Fibroblast of peridontal ligament (primary cell): ENCODE results near the gene TMEM141.
"Not testable (repeated sequence)": the region's sequence is repeated elsewhere in the genome, so short reads cannot be mapped to it uniquely, and the experiment has no call there.

Experiments
- DNase-seq: peaks from one replicate; pipeline ENCODE4 v3.0.0-alpha.2; 2010; ENCODE audit errors: extremely low read depth

The TMEM141 gene

DNA sequence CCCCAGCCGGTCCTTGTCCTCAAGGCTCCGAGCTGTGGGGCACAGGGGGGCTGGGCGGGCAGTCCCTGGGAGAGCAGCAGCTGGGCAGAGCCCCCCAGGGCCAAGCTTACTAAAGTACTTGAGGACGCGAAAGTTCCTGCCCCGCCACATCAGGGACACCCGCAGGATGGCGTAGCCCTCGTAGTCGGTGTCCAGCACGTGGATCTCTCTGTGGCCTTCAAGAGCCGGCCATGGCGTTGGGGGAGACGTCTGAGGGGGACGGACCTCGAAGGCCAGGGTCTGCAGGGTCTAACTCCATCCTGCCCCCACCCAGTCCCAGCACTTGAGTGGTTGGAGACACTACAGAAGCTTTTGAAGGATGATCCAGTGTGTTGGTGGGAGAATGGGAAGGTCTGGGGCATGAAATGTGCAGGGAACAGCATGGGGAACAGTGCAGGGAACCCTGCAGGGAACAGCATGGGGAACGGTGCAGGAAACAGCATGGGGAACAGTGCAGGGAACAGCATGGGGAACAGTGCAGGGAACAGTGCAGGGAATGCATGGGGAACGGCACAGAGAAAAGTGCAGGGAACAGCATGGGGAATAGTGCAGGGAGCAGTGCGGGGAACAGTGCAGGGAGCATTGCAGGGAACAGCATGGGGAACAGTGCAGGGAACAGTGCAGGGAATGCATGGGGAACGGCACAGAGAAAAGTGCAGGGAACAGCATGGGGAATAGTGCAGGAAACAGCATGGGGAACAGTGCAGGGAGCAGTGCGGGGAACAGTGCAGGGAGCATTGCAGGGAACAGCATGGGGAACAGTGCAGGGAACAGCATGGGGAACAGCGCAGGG is 35.6 kb upstream of the TMEM141 start:
- not testable (repeated sequence) for DNase-seq

DNA sequence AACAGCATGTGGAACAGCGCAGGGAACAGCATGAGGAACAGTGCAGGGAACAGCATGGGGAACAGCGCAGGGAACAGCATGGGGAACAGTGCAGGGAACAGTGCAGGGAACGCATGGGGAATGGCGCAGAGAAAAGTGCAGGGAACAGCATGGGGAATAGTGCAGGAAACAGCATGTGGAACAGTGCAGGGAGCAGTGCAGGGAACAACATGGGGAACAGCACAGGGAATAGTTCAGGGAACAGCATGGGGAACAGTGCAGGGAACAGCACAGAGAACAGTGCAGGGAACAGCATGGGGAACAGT is 35.1 kb upstream of the TMEM141 start:
- DNase-seq, result no peak

DNA sequence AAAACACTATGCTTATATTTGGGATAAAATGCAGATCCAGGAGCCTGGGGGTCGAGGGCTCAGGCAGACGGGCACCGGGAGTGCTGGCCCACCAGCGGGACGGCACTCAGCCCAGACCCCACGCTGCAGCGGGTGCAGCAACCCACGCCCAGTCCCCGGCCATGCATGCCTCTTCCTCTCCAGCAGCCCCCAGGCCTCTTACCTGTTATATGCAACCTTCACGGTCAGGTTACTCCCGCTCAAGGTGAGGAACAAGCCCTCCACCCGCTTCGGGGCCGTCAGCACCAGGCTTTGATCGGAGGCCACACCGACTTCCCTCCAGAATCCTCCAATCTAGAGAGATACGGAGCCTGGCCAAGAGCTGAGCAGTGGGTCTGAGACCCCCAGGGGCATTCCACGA is 34.3 kb upstream of the TMEM141 start:
- no peak for DNase-seq

DNA sequence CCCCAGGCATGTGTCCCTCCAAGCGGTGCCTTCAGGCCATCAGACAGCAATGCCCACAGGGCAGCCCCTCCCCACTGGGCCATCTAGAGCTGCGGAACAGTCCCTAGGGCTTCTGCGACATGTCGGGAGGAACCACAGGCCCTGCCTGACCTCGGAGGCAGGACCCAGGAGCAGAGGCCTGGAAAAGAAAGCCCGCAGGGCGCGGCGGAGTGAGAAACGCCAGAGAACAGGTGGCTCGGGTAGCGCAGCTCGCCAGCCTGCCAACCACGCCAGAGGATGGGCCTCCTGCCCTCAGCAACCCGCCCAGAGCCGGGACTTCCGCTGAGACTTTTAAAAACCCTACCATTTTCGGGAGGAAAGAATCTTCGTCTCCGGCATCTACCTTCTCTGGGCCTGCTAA is 33.8 kb upstream of the TMEM141 start:
- no peak for DNase-seq

DNA sequence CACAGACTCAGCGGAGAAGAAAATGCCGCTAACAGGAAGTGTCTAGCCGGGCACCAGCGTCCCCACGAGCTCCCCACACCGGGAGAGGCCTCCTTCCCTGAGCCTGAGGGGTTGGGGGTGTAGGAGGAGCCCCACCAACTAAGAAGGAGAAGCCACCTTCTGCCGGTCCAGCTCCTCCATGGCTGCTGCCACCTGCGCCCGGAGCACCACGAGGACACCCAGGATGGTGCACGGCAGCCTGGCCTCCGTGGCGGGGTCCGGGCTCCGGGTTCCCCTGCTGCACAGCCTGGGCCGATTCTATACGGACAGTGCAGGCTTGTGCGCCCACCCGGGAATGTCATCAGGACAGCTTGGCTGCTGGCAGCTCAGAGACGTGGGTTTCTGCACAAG is 33.4 kb upstream of the TMEM141 start:
- DNase-seq, result no peak

DNA sequence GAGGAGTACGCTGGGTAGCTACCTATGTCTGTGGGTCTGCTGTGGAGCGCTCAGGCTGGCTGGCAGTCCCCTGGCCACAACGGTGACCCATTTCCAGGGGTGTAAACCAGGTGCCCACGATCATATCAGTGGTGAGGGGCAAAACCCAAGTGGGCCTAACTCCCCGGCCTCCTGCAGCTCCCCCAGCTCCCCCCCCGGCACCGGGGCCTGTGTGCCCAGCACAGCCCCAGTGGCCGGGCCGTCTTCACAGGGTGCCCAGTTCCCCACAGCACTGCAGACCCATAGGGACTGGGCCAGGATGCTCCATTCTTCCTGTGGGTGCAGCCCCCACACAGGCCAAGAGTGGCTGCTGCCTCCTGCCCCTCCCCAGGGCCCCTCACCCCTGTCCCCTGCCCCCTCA is 32.1 kb upstream of the TMEM141 start:
- no peak for DNase-seq

DNA sequence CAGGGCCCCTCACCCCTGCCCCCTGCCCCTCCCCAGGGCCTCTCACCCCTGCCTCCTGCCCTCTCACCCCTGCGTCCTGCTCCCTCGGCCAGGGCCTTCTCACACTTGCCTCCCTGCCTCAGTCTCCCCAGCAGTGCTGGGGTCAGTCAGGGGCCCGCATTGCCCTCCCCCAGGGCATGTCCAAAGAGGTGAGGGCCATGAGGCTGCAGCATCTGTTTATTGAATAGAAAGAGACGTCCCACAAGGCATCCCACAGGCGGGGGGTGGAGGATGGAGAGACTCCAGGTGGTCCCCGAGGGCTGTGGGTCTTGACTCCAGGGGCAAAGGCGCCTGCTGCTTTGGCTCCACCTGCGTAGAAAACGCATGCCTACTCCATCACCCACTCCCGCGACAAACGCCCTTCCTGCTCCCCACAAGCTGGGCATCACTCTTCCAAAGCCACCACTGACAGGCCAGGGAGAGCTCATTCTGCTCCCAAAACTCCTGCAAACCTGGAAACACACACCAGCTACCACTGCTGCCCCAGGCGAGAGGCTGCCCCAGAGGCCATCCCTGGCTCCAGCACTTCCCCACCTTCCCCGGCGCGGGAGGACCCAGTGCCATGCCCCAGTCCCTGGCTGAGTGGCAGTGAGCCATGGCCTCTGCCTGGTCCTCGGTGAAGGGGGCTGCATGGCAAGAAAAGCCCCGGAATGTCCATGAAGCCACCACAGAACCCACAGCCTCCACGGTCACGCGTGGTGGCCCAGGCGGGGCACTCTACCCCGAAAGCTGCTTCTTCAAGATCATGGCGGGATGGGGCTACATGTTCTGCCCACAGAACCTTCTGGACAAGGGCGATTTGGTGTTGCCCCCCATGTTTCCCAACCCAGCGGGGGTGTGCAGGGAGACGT is 31.5 kb upstream of the TMEM141 start:
- DNase-seq, result no peak

DNA sequence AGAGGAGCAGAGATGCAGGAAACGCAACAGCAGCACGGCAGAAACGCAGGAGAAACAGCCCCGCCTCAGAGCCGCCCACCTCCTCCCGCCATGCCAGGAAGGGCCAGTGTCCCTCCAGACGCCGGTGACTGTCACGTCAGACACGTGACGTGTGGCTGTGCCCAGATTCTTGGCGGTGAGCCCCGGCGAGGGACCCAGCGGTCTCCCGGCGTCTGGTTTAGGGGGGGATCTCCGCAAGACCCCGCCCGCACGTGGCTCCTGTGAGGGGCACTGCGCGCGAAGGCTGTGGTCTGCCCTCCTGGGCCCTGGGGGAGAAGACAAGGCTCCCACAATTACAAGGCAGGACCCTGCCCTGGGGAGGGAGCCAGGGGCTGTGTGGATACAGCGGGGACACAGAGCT is 30.7 kb upstream of the TMEM141 start:
- no peak for DNase-seq

DNA sequence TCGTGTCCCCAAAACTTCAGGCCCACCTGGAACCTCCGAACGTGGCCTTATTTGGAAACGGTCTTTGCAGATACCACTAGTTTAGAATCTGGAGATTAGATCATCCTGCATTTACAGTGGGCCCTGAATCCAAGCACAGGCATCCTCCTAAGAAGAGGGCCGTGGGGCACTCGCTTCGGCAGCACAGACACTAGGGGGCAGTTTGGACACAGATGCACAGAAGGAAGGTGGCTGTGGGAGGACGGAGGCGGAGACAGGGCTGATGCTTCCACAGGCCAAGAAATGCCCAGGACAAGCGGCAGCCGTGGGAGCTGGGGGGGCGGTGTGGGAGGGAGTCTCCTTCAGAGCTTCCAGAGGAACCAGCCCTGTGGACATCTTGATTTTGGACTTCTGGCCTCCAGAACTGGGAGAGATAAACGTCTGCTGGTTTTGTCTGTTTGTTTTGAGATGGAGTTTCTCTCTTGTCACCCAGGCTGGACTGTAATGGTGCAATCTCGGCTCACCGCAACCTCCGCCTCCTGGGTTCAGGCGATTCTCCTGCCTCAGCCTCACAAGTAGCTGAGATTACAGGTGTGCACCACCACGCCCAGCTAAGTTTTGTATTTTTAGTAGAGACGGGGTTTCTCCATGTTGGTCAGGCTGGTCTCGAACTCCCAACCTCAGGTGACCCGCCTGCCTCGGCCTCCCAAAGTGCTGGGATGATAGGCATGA is 30.2 kb upstream of the TMEM141 start:
- peak; percentile 63 for DNase-seq

DNA sequence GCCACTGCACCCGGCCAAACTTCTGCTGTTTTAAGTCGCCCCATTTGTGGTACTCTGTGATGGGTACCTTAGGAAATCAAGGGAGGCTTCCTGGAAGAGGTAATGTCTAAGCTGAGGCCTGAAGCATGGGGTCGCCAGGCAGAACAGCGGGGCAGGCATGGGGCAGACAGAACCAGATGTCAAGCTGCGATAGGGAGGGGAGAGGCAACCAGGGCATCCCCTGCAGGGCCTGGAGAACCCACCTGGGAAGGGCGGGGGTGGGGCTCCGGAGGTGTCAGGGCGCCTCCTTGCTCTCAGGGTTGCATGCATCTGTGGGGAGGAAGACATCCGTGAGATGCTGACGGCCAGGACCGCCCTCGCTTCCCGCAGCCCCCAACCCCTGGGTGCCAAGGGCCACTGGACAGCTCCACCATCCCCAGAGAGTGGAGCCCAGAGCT is 29.6 kb upstream of the TMEM141 start:
- no peak for DNase-seq

DNA sequence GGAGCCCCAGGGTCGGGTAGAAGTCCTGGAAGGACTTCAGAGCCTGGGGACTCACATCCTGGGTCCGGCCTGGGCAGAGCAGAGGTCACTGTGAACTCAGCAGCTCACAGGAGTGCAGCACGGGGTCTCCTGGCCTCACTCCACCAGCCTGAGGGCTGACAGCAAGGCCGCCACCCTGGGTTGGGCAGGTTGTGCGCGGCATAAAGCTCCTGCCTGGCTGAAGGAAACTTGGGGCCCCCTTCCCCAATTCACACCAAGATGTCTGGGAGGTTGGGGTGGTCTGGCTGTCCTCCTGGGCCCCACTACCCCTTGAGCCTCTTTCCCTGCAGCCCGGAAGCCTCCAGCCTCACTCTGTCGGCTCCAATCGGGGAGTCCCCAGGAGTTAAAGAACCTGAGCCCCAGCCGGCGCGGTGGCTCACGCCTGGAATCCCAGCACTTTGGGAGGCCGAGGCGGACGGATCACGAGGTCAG is 28.9 kb upstream of the TMEM141 start:
- DNase-seq, result no peak

DNA sequence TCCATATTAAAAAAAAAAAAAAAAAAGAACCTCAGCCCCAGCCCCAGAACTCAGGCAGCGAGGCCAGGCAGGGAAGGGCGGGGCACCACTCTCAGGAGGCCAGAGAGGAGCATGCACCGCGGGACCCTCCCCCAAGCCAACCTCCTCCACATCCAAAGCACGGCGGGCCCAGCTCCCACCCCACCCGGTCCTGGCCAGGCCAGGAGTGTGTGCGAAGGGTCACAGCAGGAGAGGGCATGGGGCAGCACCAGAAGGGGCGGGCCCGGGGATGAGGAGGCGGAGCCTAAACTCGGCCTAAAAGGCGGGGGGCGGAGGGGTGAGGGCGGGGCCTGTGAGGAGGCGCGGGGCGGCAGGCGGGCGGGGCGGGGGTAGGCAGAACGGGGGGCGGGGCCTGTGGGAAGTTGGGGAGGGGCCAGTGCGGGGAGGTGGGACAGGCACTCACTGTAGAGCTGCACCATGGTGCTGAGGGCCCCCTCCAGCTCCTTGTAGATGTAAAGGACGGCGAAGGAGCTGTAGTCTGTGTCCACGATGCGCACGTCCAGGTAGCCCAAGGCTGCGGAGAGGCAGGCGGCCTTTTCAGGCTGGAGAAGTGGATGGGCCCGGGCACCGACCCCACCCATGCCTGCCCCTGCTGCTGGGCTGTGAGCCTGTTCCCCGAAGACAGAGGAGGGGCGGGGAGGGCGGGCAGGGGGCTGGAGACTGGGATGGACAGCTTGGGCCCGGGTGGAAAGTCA is 28.1 kb upstream of the TMEM141 start:
- DNase-seq, result no peak

DNA sequence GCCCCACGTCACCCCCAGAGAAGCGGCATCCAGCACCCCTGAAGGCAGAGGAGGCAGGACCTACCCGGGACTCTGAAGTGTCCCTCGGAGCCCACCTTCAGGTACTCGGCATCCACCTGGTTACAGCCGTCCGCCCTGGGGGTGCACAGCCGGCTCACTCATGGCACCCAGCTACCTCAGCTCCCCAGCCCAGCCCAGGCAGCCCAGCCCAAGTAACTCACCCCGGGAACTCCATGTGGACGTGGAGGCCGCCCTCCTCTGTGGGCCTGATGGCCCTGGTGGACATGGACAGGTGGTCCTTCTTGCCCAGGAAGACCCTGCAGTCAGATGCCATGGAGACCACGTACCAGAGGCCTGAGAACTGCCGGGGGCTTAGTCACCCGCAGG is 27.5 kb upstream of the TMEM141 start:
- no peak for DNase-seq

DNA sequence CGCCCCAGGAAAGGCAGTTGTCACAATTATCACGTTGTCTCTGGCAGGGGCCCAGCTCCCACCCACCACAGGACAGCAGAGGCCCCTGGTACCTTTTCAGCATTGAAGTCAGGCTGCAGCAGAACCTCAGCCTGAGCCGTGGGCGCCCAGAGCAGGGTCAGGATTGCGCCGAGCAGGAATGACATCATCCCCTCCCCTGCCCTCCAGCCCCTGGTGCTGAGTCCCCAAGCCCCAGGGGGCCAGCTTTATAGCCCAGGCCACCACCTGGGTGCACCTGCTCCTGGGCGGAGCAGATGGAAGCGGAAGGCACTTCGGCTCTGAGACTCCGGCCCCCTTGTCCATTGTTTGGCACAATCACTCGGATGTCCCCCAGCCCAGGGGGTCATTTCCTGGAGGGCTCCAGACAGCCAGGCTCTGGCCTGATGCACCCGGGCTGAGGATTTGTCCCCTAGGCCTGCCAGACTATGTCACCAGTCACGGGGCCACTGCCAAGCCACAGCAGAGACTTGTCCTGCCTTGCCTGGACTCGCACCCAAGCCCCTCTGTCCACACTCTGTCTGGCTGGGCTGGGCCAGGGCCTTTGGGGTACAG is 26.7 kb upstream of the TMEM141 start, which contains the start of gene LCN15:
TSS of gene LCN15 (minus strand) at position 218 of the 591 bp plus-strand sequence. CDS start at position 188, 30 bp downstream.
- DNase-seq, result no peak

DNA sequence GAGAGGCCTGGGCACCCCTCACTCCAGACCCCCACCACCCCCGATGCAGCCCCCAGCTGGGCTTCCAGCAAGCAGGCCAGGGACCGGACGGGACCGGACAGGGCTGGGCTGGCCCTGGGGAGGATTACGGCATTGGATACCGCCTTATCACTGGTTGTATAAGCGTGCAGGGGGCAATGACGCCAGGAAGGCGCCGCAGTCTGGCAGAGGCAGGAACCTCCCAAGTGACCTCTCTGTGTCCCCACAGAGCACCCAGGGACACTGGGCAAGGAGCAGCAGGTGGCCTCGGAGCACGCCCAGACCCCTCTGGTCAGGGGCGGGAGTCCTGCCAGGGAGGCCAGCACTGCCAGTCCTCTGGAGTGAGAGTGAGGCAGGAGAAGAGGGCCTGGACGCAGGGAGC is 26.1 kb upstream of the TMEM141 start:
- DNase-seq, result no peak

DNA sequence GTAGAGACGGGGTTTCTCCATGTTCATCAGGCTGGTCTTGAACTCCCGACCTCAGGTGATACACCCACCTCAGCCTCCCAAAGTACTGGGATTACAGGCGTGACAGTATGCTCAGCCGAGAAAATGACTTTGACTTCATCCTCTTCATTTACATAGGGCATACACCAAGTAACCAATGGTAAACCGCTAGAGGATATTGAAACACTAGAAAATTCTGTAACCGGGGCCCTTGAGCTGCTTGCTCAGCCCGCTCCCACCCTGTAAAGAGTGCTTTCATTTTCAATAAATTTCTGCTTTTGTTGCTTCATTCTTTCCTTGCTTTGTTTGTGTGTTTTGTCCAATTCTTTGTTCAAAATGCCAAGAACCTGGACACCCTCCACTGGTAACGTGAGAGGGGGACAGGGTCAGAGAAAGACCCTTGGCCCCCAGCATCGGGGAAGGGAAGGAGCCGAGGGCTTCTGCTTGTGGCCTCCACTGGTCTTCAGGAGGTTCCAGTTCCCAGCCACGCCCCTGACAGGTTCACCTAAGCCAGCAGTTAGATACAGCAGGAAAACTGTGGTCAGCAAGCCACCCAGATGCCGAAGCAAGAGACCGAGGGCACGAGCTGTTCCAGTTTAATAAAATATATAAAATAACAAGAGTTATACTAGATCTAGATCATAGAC is 25.3 kb upstream of the TMEM141 start:
- DNase-seq, result not testable (repeated sequence)

DNA sequence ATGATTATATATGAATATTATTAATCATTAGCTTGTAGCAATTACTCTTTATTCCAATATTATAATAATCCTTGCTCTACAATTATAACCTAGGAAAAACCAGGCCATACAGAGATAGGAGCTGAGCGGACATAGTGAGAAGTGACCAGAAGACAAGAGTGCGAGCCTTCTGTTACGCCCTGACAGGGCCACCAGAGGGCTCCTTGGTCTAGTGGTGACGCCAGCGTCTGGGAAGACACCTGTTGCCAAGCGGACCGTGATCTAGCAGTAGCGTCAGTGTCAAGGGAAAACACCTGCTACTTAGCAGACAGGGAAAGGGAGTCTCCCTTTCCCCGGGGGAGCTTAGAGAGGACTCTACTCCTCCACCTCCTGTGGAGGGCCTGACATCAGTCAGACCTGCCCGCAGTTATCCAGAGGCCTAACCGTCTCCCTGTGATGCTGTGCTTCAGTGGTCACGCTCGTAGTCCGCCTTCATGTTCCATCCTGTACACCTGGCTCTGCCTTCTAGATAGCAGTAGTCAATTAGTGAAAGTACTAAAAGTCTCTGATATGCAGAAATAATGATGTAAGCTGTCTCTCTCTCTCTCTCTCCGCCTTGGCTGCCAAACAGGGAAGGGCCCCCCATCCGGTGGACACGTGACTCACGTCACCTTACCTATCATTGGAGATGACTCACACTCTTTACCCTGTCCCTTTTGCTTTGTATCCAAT is 24.6 kb upstream of the TMEM141 start:
- DNase-seq, result peak; percentile 23

DNA sequence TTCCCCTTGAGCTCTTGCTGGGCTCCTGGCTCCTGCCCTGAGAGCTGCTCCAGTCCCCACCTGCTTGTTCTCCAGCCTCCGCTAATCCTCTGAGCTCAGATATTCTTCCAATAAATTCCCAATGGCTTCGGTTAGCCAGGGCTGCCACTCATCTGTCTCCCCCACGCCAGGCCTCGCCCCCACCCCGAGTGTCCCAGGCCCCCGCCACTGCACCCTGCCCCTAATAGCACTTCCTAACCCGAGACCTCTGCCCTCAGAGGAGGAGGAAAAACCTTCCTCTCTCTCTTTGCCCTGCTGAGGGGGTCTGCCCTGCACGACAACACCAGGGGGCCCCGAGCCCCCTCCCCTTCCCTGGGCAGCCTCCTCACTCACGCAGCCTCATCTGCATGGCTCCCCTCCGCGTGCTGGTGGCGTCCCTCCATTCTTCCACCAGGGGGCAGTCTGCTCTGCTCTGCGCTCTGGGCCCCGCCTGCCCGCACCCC is 21.4 kb upstream of the TMEM141 start:
- no peak for DNase-seq

DNA sequence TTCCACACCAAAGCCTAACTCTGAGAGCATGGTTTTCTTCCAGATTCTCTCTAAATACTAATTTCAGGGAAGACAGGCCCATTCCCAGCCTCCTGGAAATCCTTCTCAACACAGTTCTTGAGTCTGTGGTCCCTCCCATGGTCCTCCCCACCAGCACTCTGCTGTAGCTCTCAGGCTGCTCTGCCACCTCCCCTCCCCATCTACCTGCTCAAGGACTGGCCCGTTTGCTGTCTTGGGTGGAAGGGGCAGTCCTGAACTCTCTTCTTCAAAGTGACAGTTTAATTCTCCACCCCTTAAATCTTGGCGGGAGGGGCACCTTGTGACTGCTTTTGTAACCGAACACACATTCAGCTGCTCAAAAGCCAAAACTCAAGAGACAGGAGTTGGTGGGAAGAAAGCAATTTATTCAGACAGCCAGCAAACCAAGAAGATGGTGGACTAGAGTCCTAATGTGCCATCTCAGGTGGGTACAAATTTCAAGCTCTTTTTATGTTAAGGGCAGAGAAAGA is 19.2 kb upstream of the TMEM141 start:
- no peak for DNase-seq
